WTC11 (cell line): ENCODE measurements around the gene CORIN. TPM values are rescaled to one million over a fixed set of nuclear protein-coding genes. Genes with fewer than 3 reads are reported as not detected.

Experiments used
- ATAC-seq: fragments of 200-7000 bp; cut with Tn5 transposase; 2 replicates; pipeline ENCODE4 v1.10.0; 2021; ENCODE audit warnings: mild to moderate bottlenecking, moderate library complexity
- CTCF ChIA-PET: fragments of 300-600 bp; sonication (Branson Sonifier 250); formaldehyde crosslinking; loops from one replicate; lab custom pipeline; 2021; ENCODE audit warnings: antibody characterized with exemption; lab: Charles Lee
- POLR2A ChIA-PET: fragments of 350-600 bp; sonication (Branson Sonifier 250); formaldehyde crosslinking; loops from one replicate; lab custom pipeline; 2021; ENCODE audit warnings: antibody characterized with exemption; lab: Charles Lee
- DNase-seq: peaks from one replicate; pipeline ENCODE4 v3.0.0; 2021; ENCODE audit warnings: low spot score
- H3K27ac Mint-ChIP-seq: 2 replicates; pipeline ENCODE4 v1.8.0; 2021; ENCODE audit warnings: mixed read lengths
- H3K27me3 Mint-ChIP-seq: 2 replicates; pipeline ENCODE4 v1.8.0; 2021; ENCODE audit warnings: low read depth, mild to moderate bottlenecking, moderate library complexity, mixed read lengths
- H3K36me3 Mint-ChIP-seq: 2 replicates; pipeline ENCODE4 v1.8.0; 2021; ENCODE audit warnings: mixed read lengths
- H3K4me1 Mint-ChIP-seq: 2 replicates; pipeline ENCODE4 v1.8.0; 2022; ENCODE audit warnings: mixed read lengths
- H3K4me3 Mint-ChIP-seq: 2 replicates; pipeline ENCODE4 v1.8.0; 2021; ENCODE audit warnings: mild to moderate bottlenecking, moderate library complexity, mixed read lengths
- H3K9me3 Mint-ChIP-seq: 2 replicates; pipeline ENCODE4 v1.8.0; 2021; ENCODE audit warnings: mixed read lengths
- ATF1 ChIP-seq: sonication (generic); formaldehyde crosslinking; IDR thresholded peaks from 2 replicates; pipeline ENCODE4 v1.8.1; 2023; ENCODE audit warnings: mild to moderate bottlenecking, moderate library complexity, missing genetic modification reagents
- ETV6 ChIP-seq: sonication (generic); formaldehyde crosslinking; IDR thresholded peaks from 2 replicates; pipeline ENCODE4 v1.8.1; 2022; ENCODE audit warnings: mild to moderate bottlenecking, missing genetic modification reagents
- GTF2I ChIP-seq: fragments of 250-450 bp; sonication (Bioruptor Pico); conservative IDR thresholded peaks from 2 replicates; pipeline ENCODE4 v1.4.0; 2021; ENCODE audit warnings: mild to moderate bottlenecking
- KAT7 ChIP-seq: sonication (generic); formaldehyde crosslinking; IDR thresholded peaks from 2 replicates; pipeline ENCODE4 v1.8.1; 2023; ENCODE audit warnings: missing genetic modification reagents, mild to moderate bottlenecking, borderline replicate concordance
- NFE2L1 ChIP-seq: sonication (generic); formaldehyde crosslinking; IDR thresholded peaks from 2 replicates; pipeline ENCODE4 v1.8.1; 2023; ENCODE audit warnings: missing genetic modification reagents
- TP53 ChIP-seq: sonication (generic); formaldehyde crosslinking; IDR thresholded peaks from 2 replicates; pipeline ENCODE4 v1.8.1; 2023; ENCODE audit warnings: mild to moderate bottlenecking, missing genetic modification reagents
- ZNF138 ChIP-seq: sonication (generic); formaldehyde crosslinking; conservative IDR thresholded peaks from 2 replicates; pipeline ENCODE4 v1.8.1; 2022; ENCODE audit warnings: mild to moderate bottlenecking, moderate library complexity, missing genetic modification reagents
- ZNF219 ChIP-seq: sonication (generic); formaldehyde crosslinking; IDR thresholded peaks from 2 replicates; pipeline ENCODE4 v1.8.0; 2023; ENCODE audit warnings: missing genetic modification reagents, mild to moderate bottlenecking, borderline replicate concordance
- ZNF317 ChIP-seq: sonication (generic); formaldehyde crosslinking; IDR thresholded peaks from 2 replicates; pipeline ENCODE4 v1.8.1; 2023; ENCODE audit warnings: low read depth, mild to moderate bottlenecking, moderate library complexity, missing genetic modification reagents, borderline replicate concordance
- ZNF396 ChIP-seq: fragments of 250-450 bp; sonication (Bioruptor Pico); IDR thresholded peaks from 2 replicates; pipeline ENCODE4 v1.8.0; 2021; ENCODE audit warnings: mild to moderate bottlenecking, moderate library complexity, borderline replicate concordance
- ZNF416 ChIP-seq: fragments of 250-450 bp; sonication (Bioruptor Pico); IDR thresholded peaks from 2 replicates; pipeline ENCODE4 v1.9.0; 2021; ENCODE audit warnings: mild to moderate bottlenecking, inconsistent platforms
- total RNA-seq: library from RNA; stranded (reverse); gene quantifications from 3 replicates; pipeline ENCODE4 v1.2.3, GENCODE V29; 2021
- TF ChIP-seq, protein P1 (sequence below): sonication (generic); formaldehyde crosslinking; IDR thresholded peaks from 2 replicates; pipeline ENCODE4 v1.8.1; 2023; ENCODE audit warnings: mild to moderate bottlenecking, missing genetic modification reagents, borderline replicate concordance
- TF ChIP-seq, protein P2 (sequence below): sonication (generic); formaldehyde crosslinking; conservative IDR thresholded peaks from 2 replicates; pipeline ENCODE4 v1.8.1; 2022; ENCODE audit warnings: mild to moderate bottlenecking, missing genetic modification reagents
- TF ChIP-seq, protein P3 (sequence below): sonication (generic); formaldehyde crosslinking; IDR thresholded peaks from 2 replicates; pipeline ENCODE4 v1.8.1; 2022; ENCODE audit warnings: low read depth, missing genetic modification reagents, borderline replicate concordance
- TF ChIP-seq, protein P4 (sequence below): sonication (generic); formaldehyde crosslinking; IDR thresholded peaks from 2 replicates; pipeline ENCODE4 v1.8.0; 2022; ENCODE audit warnings: mild to moderate bottlenecking, missing genetic modification reagents
- TF ChIP-seq, protein P5 (sequence below): fragments of 250-450 bp; sonication (Bioruptor Pico); IDR thresholded peaks from 2 replicates; pipeline ENCODE4 v1.9.0; 2021; ENCODE audit warnings: mild to moderate bottlenecking, borderline replicate concordance
- TF ChIP-seq, protein P6 (sequence below): sonication (generic); formaldehyde crosslinking; IDR thresholded peaks from 2 replicates; pipeline ENCODE4 v1.8.0; 2023; ENCODE audit warnings: missing genetic modification reagents, mild to moderate bottlenecking, borderline replicate concordance

CORIN gene
- total RNA-seq, 1 experiment from 2014 or later: 0.33 TPM

DNA sequence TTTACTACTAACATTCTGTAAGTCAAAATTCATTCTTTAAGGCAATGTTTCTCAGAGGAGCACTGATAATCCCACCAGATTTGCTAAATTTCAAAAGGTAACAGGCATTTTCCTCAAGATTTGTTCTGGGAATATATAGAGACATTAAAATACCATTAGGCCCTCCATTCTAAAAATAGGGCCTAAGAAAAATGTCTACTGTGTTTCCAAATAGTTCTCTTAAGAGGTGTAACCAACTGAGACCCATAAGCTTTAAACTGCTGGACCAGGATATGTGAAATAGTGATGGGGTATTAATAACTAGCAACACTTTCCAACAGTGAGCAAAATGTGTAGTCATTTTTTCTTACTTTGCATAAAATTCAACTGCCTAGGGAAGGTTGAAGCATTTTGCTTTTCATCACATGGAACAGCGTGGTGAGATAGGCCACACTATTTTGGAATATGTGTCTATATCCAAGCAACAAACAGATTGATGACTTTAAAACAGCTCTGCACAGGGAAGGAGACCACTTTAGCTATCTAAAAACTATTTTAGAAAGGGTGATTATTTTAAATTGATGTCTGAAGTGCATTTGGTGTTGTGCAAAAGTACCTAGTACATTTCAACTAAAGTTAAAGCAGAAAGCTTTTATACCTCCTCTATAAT is 89.9 kb downstream of the CORIN start:
- ChIA-PET CTCF (no interaction called here), POLR2A (no interaction called here)
- Mint-ChIP-seq H3K27me3 (no peaks in the 10 kb centered on the region), H3K36me3 (peaks cover 12% of the 10 kb centered on the region), H3K9me3 (peaks cover 23% of the 10 kb centered on the region), H3K27ac (no peak overlapping the region), H3K4me1 (peaks cover 11% of the 10 kb centered on the region), H3K4me3 (no peak overlapping the region)
- TF ChIP-seq ZNF219: no peak
- DNase-seq (no peak), ATAC-seq (no peak)

DNA sequence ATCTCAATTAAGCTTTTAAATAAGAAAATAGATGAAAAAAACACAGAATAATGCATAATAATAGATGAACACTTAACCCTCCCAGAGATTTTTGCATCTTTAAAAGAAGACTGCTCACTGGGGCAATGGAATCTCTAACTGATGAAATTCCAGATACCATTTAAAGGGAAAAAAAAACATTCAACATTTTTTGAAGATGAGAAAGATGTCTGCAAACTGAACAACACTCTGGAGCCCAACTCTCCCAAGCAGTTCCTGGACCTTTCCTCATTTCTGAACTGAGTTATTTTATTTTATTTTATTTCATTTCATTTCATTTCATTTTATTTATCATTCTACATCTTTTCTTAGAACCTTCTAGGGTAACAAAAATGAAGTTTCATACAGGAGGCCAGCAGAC is 90.7 kb downstream of the CORIN start:
- Mint-ChIP-seq H3K36me3 (peaks cover 6% of the 10 kb centered on the region), H3K9me3 (peaks cover 20% of the 10 kb centered on the region)
- TF ChIP-seq, protein P1, sequence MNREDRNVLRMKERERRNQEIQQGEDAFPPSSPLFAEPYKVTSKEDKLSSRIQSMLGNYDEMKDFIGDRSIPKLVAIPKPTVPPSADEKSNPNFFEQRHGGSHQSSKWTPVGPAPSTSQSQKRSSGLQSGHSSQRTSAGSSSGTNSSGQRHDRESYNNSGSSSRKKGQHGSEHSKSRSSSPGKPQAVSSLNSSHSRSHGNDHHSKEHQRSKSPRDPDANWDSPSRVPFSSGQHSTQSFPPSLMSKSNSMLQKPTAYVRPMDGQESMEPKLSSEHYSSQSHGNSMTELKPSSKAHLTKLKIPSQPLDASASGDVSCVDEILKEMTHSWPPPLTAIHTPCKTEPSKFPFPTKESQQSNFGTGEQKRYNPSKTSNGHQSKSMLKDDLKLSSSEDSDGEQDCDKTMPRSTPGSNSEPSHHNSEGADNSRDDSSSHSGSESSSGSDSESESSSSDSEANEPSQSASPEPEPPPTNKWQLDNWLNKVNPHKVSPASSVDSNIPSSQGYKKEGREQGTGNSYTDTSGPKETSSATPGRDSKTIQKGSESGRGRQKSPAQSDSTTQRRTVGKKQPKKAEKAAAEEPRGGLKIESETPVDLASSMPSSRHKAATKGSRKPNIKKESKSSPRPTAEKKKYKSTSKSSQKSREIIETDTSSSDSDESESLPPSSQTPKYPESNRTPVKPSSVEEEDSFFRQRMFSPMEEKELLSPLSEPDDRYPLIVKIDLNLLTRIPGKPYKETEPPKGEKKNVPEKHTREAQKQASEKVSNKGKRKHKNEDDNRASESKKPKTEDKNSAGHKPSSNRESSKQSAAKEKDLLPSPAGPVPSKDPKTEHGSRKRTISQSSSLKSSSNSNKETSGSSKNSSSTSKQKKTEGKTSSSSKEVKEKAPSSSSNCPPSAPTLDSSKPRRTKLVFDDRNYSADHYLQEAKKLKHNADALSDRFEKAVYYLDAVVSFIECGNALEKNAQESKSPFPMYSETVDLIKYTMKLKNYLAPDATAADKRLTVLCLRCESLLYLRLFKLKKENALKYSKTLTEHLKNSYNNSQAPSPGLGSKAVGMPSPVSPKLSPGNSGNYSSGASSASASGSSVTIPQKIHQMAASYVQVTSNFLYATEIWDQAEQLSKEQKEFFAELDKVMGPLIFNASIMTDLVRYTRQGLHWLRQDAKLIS: no peak
- no peak for TF ChIP-seq ZNF138 (CRISPR knock-in tag)
- no peak for TF ChIP-seq ZNF416 (CRISPR knock-in tag)
- no peak for TF ChIP-seq ETV6 (CRISPR knock-in tag)
- TF ChIP-seq ZNF317 (CRISPR knock-in tag): no peak
- TF ChIP-seq GTF2I (CRISPR knock-in tag): no peak
- TF ChIP-seq, protein P2, sequence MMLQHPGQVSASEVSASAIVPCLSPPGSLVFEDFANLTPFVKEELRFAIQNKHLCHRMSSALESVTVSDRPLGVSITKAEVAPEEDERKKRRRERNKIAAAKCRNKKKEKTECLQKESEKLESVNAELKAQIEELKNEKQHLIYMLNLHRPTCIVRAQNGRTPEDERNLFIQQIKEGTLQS (CRISPR knock-in tag): no peak
- TF ChIP-seq, protein P3, sequence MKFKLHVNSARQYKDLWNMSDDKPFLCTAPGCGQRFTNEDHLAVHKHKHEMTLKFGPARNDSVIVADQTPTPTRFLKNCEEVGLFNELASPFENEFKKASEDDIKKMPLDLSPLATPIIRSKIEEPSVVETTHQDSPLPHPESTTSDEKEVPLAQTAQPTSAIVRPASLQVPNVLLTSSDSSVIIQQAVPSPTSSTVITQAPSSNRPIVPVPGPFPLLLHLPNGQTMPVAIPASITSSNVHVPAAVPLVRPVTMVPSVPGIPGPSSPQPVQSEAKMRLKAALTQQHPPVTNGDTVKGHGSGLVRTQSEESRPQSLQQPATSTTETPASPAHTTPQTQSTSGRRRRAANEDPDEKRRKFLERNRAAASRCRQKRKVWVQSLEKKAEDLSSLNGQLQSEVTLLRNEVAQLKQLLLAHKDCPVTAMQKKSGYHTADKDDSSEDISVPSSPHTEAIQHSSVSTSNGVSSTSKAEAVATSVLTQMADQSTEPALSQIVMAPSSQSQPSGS (CRISPR knock-in tag): no peak
- TF ChIP-seq, protein P4, sequence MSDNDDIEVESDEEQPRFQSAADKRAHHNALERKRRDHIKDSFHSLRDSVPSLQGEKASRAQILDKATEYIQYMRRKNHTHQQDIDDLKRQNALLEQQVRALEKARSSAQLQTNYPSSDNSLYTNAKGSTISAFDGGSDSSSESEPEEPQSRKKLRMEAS (CRISPR knock-in tag): no peak
- TF ChIP-seq KAT7: no peak
- TF ChIP-seq ZNF396: no peak
- TF ChIP-seq, all 79 proteins: peak for 0
- no peak for DNase-seq
- POLR2A ChIA-PET: no interaction called here
- ATAC-seq: no peak
- Mint-ChIP-seq H3K27me3 (no peaks in the 10 kb centered on the region), H3K4me1 (peaks cover 11% of the 10 kb centered on the region), H3K27ac (no peak overlapping the region), H3K4me3 (no peak overlapping the region)
- CTCF ChIA-PET: interaction anchor here (1.0 kb wide), 2 partner anchors 17 to 90 kb away, joined by 3 to 5 read pairs; no protein-coding TSS in a partner anchor

DNA sequence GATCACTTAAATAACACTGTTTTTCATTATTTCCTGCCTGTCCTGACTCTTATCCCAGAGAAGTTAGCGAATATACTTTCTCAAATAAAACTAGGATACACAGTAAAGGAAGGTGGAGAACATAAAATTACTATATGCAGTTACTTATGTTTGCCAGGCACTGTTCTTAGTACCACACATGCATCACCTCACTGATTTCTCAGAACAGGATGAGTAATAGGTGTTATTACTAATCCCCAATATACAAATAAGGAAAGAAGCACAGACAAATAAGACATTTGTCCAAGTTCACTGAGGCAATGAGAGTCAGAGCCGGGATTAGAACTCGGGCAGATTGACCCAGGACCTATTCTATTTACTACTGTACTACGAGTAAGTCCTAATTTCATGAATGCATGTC is 91.7 kb downstream of the CORIN start:
- no peaks in the 10 kb centered on the region for H3K27me3 Mint-ChIP-seq
- H3K4me1 Mint-ChIP-seq: peaks cover 11% of the 10 kb centered on the region
- ChIA-PET POLR2A (no interaction called here), CTCF (no interaction called here)
- no peak for DNase-seq
- peaks cover 16% of the 10 kb centered on the region for H3K9me3 Mint-ChIP-seq
- no peak overlapping the region for H3K27ac Mint-ChIP-seq
- no peak overlapping the region for H3K4me3 Mint-ChIP-seq
- peaks cover 5% of the 10 kb centered on the region; the same call in 1 of the 2 replicates for H3K36me3 Mint-ChIP-seq
- ATAC-seq: no peak
- TF ChIP-seq TP53 (no peak), NFE2L1 (CRISPR knock-in tag) (no peak), ATF1 (CRISPR knock-in tag) (no peak)
- TF ChIP-seq, protein P2 (CRISPR knock-in tag): no peak
- TF ChIP-seq, protein P5, sequence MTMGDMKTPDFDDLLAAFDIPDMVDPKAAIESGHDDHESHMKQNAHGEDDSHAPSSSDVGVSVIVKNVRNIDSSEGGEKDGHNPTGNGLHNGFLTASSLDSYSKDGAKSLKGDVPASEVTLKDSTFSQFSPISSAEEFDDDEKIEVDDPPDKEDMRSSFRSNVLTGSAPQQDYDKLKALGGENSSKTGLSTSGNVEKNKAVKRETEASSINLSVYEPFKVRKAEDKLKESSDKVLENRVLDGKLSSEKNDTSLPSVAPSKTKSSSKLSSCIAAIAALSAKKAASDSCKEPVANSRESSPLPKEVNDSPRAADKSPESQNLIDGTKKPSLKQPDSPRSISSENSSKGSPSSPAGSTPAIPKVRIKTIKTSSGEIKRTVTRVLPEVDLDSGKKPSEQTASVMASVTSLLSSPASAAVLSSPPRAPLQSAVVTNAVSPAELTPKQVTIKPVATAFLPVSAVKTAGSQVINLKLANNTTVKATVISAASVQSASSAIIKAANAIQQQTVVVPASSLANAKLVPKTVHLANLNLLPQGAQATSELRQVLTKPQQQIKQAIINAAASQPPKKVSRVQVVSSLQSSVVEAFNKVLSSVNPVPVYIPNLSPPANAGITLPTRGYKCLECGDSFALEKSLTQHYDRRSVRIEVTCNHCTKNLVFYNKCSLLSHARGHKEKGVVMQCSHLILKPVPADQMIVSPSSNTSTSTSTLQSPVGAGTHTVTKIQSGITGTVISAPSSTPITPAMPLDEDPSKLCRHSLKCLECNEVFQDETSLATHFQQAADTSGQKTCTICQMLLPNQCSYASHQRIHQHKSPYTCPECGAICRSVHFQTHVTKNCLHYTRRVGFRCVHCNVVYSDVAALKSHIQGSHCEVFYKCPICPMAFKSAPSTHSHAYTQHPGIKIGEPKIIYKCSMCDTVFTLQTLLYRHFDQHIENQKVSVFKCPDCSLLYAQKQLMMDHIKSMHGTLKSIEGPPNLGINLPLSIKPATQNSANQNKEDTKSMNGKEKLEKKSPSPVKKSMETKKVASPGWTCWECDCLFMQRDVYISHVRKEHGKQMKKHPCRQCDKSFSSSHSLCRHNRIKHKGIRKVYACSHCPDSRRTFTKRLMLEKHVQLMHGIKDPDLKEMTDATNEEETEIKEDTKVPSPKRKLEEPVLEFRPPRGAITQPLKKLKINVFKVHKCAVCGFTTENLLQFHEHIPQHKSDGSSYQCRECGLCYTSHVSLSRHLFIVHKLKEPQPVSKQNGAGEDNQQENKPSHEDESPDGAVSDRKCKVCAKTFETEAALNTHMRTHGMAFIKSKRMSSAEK: no peak
- TF ChIP-seq, protein P6, sequence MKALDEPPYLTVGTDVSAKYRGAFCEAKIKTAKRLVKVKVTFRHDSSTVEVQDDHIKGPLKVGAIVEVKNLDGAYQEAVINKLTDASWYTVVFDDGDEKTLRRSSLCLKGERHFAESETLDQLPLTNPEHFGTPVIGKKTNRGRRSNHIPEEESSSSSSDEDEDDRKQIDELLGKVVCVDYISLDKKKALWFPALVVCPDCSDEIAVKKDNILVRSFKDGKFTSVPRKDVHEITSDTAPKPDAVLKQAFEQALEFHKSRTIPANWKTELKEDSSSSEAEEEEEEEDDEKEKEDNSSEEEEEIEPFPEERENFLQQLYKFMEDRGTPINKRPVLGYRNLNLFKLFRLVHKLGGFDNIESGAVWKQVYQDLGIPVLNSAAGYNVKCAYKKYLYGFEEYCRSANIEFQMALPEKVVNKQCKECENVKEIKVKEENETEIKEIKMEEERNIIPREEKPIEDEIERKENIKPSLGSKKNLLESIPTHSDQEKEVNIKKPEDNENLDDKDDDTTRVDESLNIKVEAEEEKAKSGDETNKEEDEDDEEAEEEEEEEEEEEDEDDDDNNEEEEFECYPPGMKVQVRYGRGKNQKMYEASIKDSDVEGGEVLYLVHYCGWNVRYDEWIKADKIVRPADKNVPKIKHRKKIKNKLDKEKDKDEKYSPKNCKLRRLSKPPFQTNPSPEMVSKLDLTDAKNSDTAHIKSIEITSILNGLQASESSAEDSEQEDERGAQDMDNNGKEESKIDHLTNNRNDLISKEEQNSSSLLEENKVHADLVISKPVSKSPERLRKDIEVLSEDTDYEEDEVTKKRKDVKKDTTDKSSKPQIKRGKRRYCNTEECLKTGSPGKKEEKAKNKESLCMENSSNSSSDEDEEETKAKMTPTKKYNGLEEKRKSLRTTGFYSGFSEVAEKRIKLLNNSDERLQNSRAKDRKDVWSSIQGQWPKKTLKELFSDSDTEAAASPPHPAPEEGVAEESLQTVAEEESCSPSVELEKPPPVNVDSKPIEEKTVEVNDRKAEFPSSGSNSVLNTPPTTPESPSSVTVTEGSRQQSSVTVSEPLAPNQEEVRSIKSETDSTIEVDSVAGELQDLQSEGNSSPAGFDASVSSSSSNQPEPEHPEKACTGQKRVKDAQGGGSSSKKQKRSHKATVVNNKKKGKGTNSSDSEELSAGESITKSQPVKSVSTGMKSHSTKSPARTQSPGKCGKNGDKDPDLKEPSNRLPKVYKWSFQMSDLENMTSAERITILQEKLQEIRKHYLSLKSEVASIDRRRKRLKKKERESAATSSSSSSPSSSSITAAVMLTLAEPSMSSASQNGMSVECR (CRISPR knock-in tag): no peak
